Ishikawa (cell line): ENCODE results near the gene GSTP1.

Source experiments
- CEBPB ChIP-seq: IDR thresholded peaks from 2 replicates; pipeline ENCODE4 v1.6.1; 2012
- CREB1 ChIP-seq: IDR thresholded peaks from 2 replicates; pipeline ENCODE4 v1.6.1; 2012; ENCODE audit warnings: low read depth
- EGR1 ChIP-seq: IDR thresholded peaks from 2 replicates; pipeline ENCODE4 v1.6.1; 2012
- EP300 ChIP-seq: IDR thresholded peaks from 2 replicates; pipeline ENCODE4 v1.6.1; 2012; ENCODE audit warnings: borderline replicate concordance
- FOXM1 ChIP-seq: IDR thresholded peaks from 2 replicates; pipeline ENCODE4 v1.6.1; 2012; ENCODE audit warnings: low read depth, borderline replicate concordance
- MAX ChIP-seq: IDR thresholded peaks from 2 replicates; pipeline ENCODE4 v1.6.1; 2012
- NFIC ChIP-seq: IDR thresholded peaks from 2 replicates; pipeline ENCODE4 v1.6.1; 2012
- RAD21 ChIP-seq: IDR thresholded peaks from 2 replicates; pipeline ENCODE4 v1.6.1; 2012; ENCODE audit warnings: low read depth
- REST ChIP-seq: IDR thresholded peaks from 2 replicates; pipeline ENCODE4 v1.6.1; 2012; ENCODE audit warnings: low read depth, mild to moderate bottlenecking
- TAF1 ChIP-seq: IDR thresholded peaks from 2 replicates; pipeline ENCODE4 v1.6.1; 2012; ENCODE audit warnings: low read depth, mild to moderate bottlenecking
- TCF12 ChIP-seq: IDR thresholded peaks from 2 replicates; pipeline ENCODE4 v1.6.1; 2012; ENCODE audit warnings: low read depth
- TEAD4 ChIP-seq: IDR thresholded peaks from 2 replicates; pipeline ENCODE4 v1.6.1; 2012
- USF1 ChIP-seq: IDR thresholded peaks from 2 replicates; pipeline ENCODE4 v1.6.1; 2012
- YY1 ChIP-seq: IDR thresholded peaks from 2 replicates; pipeline ENCODE4 v1.6.1; 2012; ENCODE audit warnings: low read depth
- ZBTB7A ChIP-seq: IDR thresholded peaks from 2 replicates; pipeline ENCODE4 v1.6.1; 2012; ENCODE audit warnings: low read depth

Gene GSTP1

GRCh38 chr11:67551127-67551526 lies 32.5 kb upstream of the GSTP1 start:
- TF ChIP-seq CEBPB = no peak
- no peak for TF ChIP-seq CREB1
- no peak for TF ChIP-seq TEAD4
- no peak for TF ChIP-seq USF1
- TF ChIP-seq NFIC = no peak
- no peak for TF ChIP-seq MAX
- TF ChIP-seq REST = no peak
- no peak for TF ChIP-seq ZBTB7A
- TF ChIP-seq EP300 = no peak
- TF ChIP-seq YY1 = no peak
- no peak for TF ChIP-seq TCF12
- TF ChIP-seq EGR1 = no peak
- no peak for TF ChIP-seq RAD21
- no peak for TF ChIP-seq TAF1

GRCh38 chr11:67556244-67556643 lies 27.4 kb upstream of the GSTP1 start:
- TF ChIP-seq TCF12 (no peak), RAD21 (no peak), TAF1 (no peak), NFIC (no peak), EP300 (no peak), YY1 (no peak), CREB1 (no peak), FOXM1 (no peak), ZBTB7A (no peak), MAX (no peak), CEBPB (no peak), TEAD4 (no peak)

GRCh38 chr11:67558084-67558772 lies 25.4 kb upstream of the GSTP1 start:
- no peak for TF ChIP-seq CEBPB
- no peak for TF ChIP-seq EP300
- no peak for TF ChIP-seq FOXM1
- no peak for TF ChIP-seq TCF12
- no peak for TF ChIP-seq USF1
- no peak for TF ChIP-seq MAX
- no peak for TF ChIP-seq RAD21
- no peak for TF ChIP-seq TAF1
- TF ChIP-seq NFIC = no peak
- TF ChIP-seq REST = no peak
- no peak for TF ChIP-seq CREB1
- TF ChIP-seq TEAD4 = no peak
- no peak for TF ChIP-seq YY1
- no peak for TF ChIP-seq ZBTB7A
- TF ChIP-seq EGR1 = no peak

- peak; percentile 44; the same call in 1 of the 2 replicates for TF ChIP-seq TCF12
- no peak for TF ChIP-seq EGR1
- peak; percentile 40; the same call in 1 of the 2 replicates for TF ChIP-seq MAX
- peak; percentile 79 for TF ChIP-seq YY1
- 0 out of 2 replicates have a peak, but pooled peaks have one; percentile 26 for TF ChIP-seq EP300
- peak; percentile 49 for TF ChIP-seq TEAD4
Measured at GRCh38 chr11:67561971-67562619, 21.5 kb upstream of the GSTP1 start.

GRCh38 chr11:67562963-67563704 lies 20.5 kb upstream of the GSTP1 start:
- peak; percentile 61 for TF ChIP-seq TEAD4
- TF ChIP-seq EGR1 = no peak
